ENCODE data around the gene MYMX. TPM values are rescaled to one million over a fixed set of nuclear protein-coding genes. Genes with fewer than 3 reads are reported as not detected.

The MYMX gene
- polyA plus RNA-seq, 1 donor from 2014 or later: not detected

DNA sequence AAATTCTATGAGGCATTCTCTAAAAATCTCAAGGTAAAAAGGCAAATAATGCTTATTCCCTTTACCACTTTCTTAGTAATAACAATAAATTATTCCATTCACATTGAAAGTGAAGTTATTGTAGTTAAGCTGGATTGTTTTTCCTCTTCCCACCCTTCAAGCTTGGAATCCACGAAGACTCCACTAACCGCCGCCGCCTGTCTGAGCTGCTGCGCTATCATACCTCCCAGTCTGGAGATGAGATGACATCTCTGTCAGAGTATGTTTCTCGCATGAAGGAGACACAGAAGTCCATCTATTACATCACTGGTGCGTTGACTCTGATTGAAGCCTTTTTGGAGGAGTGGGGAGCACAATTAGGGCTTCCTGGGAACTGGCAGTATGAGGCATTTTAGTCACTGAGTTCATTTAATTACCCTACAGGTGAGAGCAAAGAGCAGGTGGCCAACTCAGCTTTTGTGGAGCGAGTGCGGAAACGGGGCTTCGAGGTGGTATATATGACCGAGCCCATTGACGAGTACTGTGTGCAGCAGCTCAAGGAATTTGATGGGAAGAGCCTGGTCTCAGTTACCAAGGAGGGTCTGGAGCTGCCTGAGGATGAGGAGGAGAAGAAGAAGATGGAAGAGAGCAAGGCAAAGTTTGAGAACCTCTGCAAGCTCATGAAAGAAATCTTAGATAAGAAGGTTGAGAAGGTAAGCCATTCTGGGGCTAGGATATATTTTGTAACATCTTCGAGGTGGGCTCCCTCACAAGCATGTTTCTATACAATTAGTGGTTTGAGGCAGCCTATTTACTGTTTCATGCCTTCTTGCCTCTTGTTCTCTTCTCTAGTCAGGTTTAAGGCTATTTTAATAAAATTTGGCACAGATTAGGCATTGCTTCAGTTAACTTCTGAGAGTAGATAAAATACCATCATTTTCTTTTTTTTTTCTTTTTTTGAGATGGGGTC, 35.1 kb downstream of the MYMX start:
- Histone ChIP-seq H3F3A (ENCODE audit: insufficient read depth, low read length, poor library complexity, severe bottlenecking) (no peaks in the 10 kb centered on the region), H3K4me3 (ENCODE audit: low read length) (no peak overlapping the region), H2AFZ (ENCODE audit: low read depth, low read length) (no peak overlapping the region), H3K27me3 (ENCODE audit: insufficient read depth, low read depth, low read length) (no peaks in the 10 kb centered on the region), H3K9ac (ENCODE audit: low read length) (no peak overlapping the region), H3K9me3 (ENCODE audit: low read length) (no peaks in the 10 kb centered on the region), H3K27ac (ENCODE audit: low read length) (no peak overlapping the region), H3K4me2 (ENCODE audit: low read length) (no peak overlapping the region), H3K79me2 (replicated peaks; ENCODE audit: insufficient read depth, low read length) (peaks cover 65% of the 10 kb centered on the region), H3K36me3 (ENCODE audit: insufficient read depth, low read length) (peaks cover 16% of the 10 kb centered on the region), H3K9me2 (ENCODE audit: insufficient read depth, low read length) (no peaks in the 10 kb centered on the region), H4K20me1 (ENCODE audit: insufficient read depth) (peaks cover 5% of the 10 kb centered on the region)
- no peak for TF ChIP-seq EZH2 (IDR thresholded peaks at IDR 0.05; ENCODE audit: borderline replicate concordance, insufficient read depth, low read length, poor library complexity, severe bottlenecking)
- no peak for TF ChIP-seq POLR2AphosphoS5 (IDR thresholded peaks at IDR 0.05)
- TF ChIP-seq EP300 (conservative IDR thresholded peaks at IDR 0.05; ENCODE audit: poor library complexity, severe bottlenecking): no peak
- TF ChIP-seq, protein P1, sequence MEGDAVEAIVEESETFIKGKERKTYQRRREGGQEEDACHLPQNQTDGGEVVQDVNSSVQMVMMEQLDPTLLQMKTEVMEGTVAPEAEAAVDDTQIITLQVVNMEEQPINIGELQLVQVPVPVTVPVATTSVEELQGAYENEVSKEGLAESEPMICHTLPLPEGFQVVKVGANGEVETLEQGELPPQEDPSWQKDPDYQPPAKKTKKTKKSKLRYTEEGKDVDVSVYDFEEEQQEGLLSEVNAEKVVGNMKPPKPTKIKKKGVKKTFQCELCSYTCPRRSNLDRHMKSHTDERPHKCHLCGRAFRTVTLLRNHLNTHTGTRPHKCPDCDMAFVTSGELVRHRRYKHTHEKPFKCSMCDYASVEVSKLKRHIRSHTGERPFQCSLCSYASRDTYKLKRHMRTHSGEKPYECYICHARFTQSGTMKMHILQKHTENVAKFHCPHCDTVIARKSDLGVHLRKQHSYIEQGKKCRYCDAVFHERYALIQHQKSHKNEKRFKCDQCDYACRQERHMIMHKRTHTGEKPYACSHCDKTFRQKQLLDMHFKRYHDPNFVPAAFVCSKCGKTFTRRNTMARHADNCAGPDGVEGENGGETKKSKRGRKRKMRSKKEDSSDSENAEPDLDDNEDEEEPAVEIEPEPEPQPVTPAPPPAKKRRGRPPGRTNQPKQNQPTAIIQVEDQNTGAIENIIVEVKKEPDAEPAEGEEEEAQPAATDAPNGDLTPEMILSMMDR (IDR thresholded peaks at IDR 0.05; ENCODE audit: poor library complexity, severe bottlenecking): no peak
- no peak for TF ChIP-seq TAF1 (IDR thresholded peaks at IDR 0.05; ENCODE audit: low read depth)
- no peak for TF ChIP-seq MXI1 (conservative IDR thresholded peaks at IDR 0.05; ENCODE audit: poor library complexity, severe bottlenecking)
- no peak for TF ChIP-seq RAD21 (conservative IDR thresholded peaks at IDR 0.05)
- TF ChIP-seq, protein P2, sequence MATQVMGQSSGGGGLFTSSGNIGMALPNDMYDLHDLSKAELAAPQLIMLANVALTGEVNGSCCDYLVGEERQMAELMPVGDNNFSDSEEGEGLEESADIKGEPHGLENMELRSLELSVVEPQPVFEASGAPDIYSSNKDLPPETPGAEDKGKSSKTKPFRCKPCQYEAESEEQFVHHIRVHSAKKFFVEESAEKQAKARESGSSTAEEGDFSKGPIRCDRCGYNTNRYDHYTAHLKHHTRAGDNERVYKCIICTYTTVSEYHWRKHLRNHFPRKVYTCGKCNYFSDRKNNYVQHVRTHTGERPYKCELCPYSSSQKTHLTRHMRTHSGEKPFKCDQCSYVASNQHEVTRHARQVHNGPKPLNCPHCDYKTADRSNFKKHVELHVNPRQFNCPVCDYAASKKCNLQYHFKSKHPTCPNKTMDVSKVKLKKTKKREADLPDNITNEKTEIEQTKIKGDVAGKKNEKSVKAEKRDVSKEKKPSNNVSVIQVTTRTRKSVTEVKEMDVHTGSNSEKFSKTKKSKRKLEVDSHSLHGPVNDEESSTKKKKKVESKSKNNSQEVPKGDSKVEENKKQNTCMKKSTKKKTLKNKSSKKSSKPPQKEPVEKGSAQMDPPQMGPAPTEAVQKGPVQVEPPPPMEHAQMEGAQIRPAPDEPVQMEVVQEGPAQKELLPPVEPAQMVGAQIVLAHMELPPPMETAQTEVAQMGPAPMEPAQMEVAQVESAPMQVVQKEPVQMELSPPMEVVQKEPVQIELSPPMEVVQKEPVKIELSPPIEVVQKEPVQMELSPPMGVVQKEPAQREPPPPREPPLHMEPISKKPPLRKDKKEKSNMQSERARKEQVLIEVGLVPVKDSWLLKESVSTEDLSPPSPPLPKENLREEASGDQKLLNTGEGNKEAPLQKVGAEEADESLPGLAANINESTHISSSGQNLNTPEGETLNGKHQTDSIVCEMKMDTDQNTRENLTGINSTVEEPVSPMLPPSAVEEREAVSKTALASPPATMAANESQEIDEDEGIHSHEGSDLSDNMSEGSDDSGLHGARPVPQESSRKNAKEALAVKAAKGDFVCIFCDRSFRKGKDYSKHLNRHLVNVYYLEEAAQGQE (IDR thresholded peaks at IDR 0.05; ENCODE audit: borderline replicate concordance): no peak
- no peak for TF ChIP-seq SMC3 (conservative IDR thresholded peaks at IDR 0.05; ENCODE audit: poor library complexity)

DNA sequence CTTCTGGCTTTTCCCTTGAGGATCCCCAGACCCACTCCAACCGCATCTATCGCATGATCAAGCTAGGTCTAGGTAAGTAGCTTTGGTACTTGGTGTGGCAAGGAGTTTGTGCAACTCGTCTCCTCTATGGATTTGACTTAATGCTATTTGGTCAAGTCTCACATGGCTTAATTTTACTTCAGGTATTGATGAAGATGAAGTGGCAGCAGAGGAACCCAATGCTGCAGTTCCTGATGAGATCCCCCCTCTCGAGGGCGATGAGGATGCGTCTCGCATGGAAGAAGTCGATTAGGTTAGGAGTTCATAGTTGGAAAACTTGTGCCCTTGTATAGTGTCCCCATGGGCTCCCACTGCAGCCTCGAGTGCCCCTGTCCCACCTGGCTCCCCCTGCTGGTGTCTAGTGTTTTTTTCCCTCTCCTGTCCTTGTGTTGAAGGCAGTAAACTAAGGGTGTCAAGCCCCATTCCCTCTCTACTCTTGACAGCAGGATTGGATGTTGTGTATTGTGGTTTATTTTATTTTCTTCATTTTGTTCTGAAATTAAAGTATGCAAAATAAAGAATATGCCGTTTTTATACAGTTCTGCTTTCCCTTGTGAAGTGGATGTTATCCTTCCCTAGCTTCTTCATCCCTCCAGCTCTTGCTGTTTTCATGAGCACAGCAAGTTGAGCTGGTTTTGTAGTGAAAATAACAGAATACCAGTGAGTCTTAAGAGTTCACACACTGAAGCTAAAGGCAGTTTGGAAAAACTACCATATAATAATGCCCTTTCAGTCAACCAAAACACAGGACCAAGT, 36.8 kb downstream of the MYMX start:
- no peak overlapping the region for H3K27ac ChIP-seq (ENCODE audit: low read length)
- no peak overlapping the region for H2AFZ ChIP-seq (ENCODE audit: low read depth, low read length)
- no peaks in the 10 kb centered on the region for H3K27me3 ChIP-seq (ENCODE audit: insufficient read depth, low read depth, low read length)
- no peaks in the 10 kb centered on the region for H3K9me2 ChIP-seq (ENCODE audit: insufficient read depth, low read length)
- peaks cover 52% of the 10 kb centered on the region for H3K79me2 ChIP-seq (replicated peaks; ENCODE audit: insufficient read depth, low read length)
- no peak overlapping the region for H3K9ac ChIP-seq (ENCODE audit: low read length)
- H4K20me1 ChIP-seq (ENCODE audit: insufficient read depth): peaks cover 5% of the 10 kb centered on the region
- H3F3A ChIP-seq (ENCODE audit: insufficient read depth, low read length, poor library complexity, severe bottlenecking): no peaks in the 10 kb centered on the region
- no peaks in the 10 kb centered on the region for H3K9me3 ChIP-seq (ENCODE audit: low read length)
- H3K4me2 ChIP-seq (ENCODE audit: low read length): no peak overlapping the region
- TF ChIP-seq MXI1 (conservative IDR thresholded peaks at IDR 0.05; ENCODE audit: poor library complexity, severe bottlenecking): no peak
- TF ChIP-seq, protein P1 (IDR thresholded peaks at IDR 0.05; ENCODE audit: poor library complexity, severe bottlenecking): peak; percentile 40
- peaks cover 16% of the 10 kb centered on the region for H3K36me3 ChIP-seq (ENCODE audit: insufficient read depth, low read length)
- no peak overlapping the region for H3K4me3 ChIP-seq (ENCODE audit: low read length)

Data from neural cell (in vitro differentiated cells).